Measurements from ENCODE around the gene ZSCAN5B.
"Not testable (repeated sequence)": the region's sequence is repeated elsewhere in the genome, so short reads cannot be mapped to it uniquely, and the experiment has no call there.

ZSCAN5B gene

GRCh38 chr19:56176881-56177280 is 20.7 kb downstream of the ZSCAN5B start:
- DNase-seq (ENCODE audit: extremely low spot score, insufficient read length, low read depth) (no peak), FAIRE-seq (no peak)

GRCh38 chr19:56176310-56176709 is 21.3 kb downstream of the ZSCAN5B start:
- not testable (repeated sequence) for DNase-seq (ENCODE audit: extremely low spot score, insufficient read length, low read depth); FAIRE-seq

- FAIRE-seq; DNase-seq (ENCODE audit: extremely low spot score, insufficient read length, low read depth): not testable (repeated sequence)
Observed at GRCh38 chr19:56175861-56176307, 21.7 kb downstream of the ZSCAN5B start, which contains the start of gene GALP. TSS of gene GALP (plus strand) at chr19:56176008. CDS start at chr19:56177109, 1,101 bp downstream.

GRCh38 chr19:56174550-56174949 is 23.0 kb downstream of the ZSCAN5B start:
- DNase-seq (ENCODE audit: extremely low spot score, insufficient read length, low read depth) (no peak), FAIRE-seq (no peak)

GRCh38 chr19:56174086-56174485 is 23.5 kb downstream of the ZSCAN5B start:
- FAIRE-seq (no peak), DNase-seq (ENCODE audit: extremely low spot score, insufficient read length, low read depth) (no peak)

- DNase-seq (ENCODE audit: extremely low spot score, insufficient read length, low read depth) (no peak), FAIRE-seq (no peak)
Observed at GRCh38 chr19:56170261-56170660, 27.3 kb downstream of the ZSCAN5B start.

- FAIRE-seq, result no peak
- DNase-seq (ENCODE audit: extremely low spot score, insufficient read length, low read depth), result no peak
Observed at GRCh38 chr19:56167064-56167578, 30.5 kb downstream of the ZSCAN5B start.

- no peak for FAIRE-seq
- no peak for DNase-seq (ENCODE audit: extremely low spot score, insufficient read length, low read depth)
Observed at GRCh38 chr19:56163097-56163496, 34.5 kb downstream of the ZSCAN5B start.

GRCh38 chr19:56162258-56162657 is 35.3 kb downstream of the ZSCAN5B start:
- FAIRE-seq (no peak), DNase-seq (ENCODE audit: extremely low spot score, insufficient read length, low read depth) (no peak)

GRCh38 chr19:56161534-56161933 is 36.0 kb downstream of the ZSCAN5B start:
- DNase-seq (ENCODE audit: extremely low spot score, insufficient read length, low read depth), result no peak
- no peak for FAIRE-seq

- no peak for FAIRE-seq
Observed at GRCh38 chr19:56159622-56160271, 37.8 kb downstream of the ZSCAN5B start.

GRCh38 chr19:56159009-56159559 is 38.5 kb downstream of the ZSCAN5B start:
- DNase-seq (ENCODE audit: extremely low spot score, insufficient read length, low read depth), result no peak
- FAIRE-seq, result no peak

More at GRCh38 chr19:56159622-56160271, 37.8 kb downstream of the ZSCAN5B start:
- no peak for DNase-seq (ENCODE audit: extremely low spot score, insufficient read length, low read depth)

- DNase-seq (ENCODE audit: extremely low spot score, insufficient read length, low read depth), result no peak
- no peak for FAIRE-seq
Observed at GRCh38 chr19:56158170-56158757, 39.3 kb downstream of the ZSCAN5B start.

GRCh38 chr19:56156768-56157167 is 40.8 kb downstream of the ZSCAN5B start:
- no peak for DNase-seq (ENCODE audit: extremely low spot score, insufficient read length, low read depth)
- FAIRE-seq, result no peak

GRCh38 chr19:56155124-56155687 is 42.4 kb downstream of the ZSCAN5B start:
- FAIRE-seq, result no peak
- DNase-seq (ENCODE audit: extremely low spot score, insufficient read length, low read depth), result no peak

- DNase-seq (ENCODE audit: extremely low spot score, insufficient read length, low read depth) (no peak), FAIRE-seq (no peak)
Observed at GRCh38 chr19:56153507-56153906, 44.1 kb downstream of the ZSCAN5B start.

GRCh38 chr19:56152644-56153043 is 44.9 kb downstream of the ZSCAN5B start:
- no peak for DNase-seq (ENCODE audit: extremely low spot score, insufficient read length, low read depth)
- no peak for FAIRE-seq

GRCh38 chr19:56150358-56150757 is 47.2 kb downstream of the ZSCAN5B start:
- no peak for FAIRE-seq
- no peak for DNase-seq (ENCODE audit: extremely low spot score, insufficient read length, low read depth)

- no peak for FAIRE-seq
- DNase-seq (ENCODE audit: extremely low spot score, insufficient read length, low read depth), result no peak
Observed at GRCh38 chr19:56149656-56150038, 47.9 kb downstream of the ZSCAN5B start.

- not testable (repeated sequence) for FAIRE-seq; DNase-seq (ENCODE audit: extremely low spot score, insufficient read length, low read depth)
Observed at GRCh38 chr19:56148955-56149655, 48.5 kb downstream of the ZSCAN5B start.

Measured in GM18507 (cell line).